Measurements from ENCODE around the gene ZNG1A. TPM values are rescaled to one million over a fixed set of nuclear protein-coding genes. Genes with fewer than 3 reads are reported as not detected.
"Not testable (repeated sequence)": the region's sequence is repeated elsewhere in the genome, so short reads cannot be mapped to it uniquely, and the experiment has no call there.

ZNG1A gene
- total RNA-seq, 4 donors from 2014 or later = 10.3 to 86.4 (median 33.9) TPM

- intact Hi-C loops (cut with DNase I; ENCODE audit: low total_unique reads); H3K4me3 ChIP-seq; in situ Hi-C loops (cut with MboI; ENCODE audit: low pct_ligation_motif_present in 1 of 4, low pct_unique_long_range_greater_than_20kb in 1 of 4, low sequenced_read_pairs in 3 of 4); DNase-seq; H3K9me3 ChIP-seq; H3K27ac ChIP-seq; H3K36me3 ChIP-seq: not testable (repeated sequence)
- Histone ChIP-seq H3K27me3 (peaks cover 64% of the 10 kb centered on the region), H3K4me1 (peaks cover 6 to 30% (median 17%) of the 10 kb centered on the region in 4 donors)
- 13 to 26% methylated on average over 11 to 15 of the region's 41 CpGs for WGBS, 2 donors (ENCODE audit: low coverage in 1 of 2)
Measured at GRCh38 chr9:116239-117077, 62.4 kb downstream of the ZNG1A start.

GRCh38 chr9:115118-115451 is 63.8 kb downstream of the ZNG1A start:
- Histone ChIP-seq H3K4me3 (peak overlapping the region in 1 of 4 donors; percentile 56), H3K27me3 (peaks cover 67% of the 10 kb centered on the region), H3K4me1 (peaks cover 6 to 30% (median 17%) of the 10 kb centered on the region in 4 donors)
- H3K27ac ChIP-seq; DNase-seq; H3K36me3 ChIP-seq; in situ Hi-C loops (cut with MboI; ENCODE audit: low pct_ligation_motif_present in 1 of 4, low pct_unique_long_range_greater_than_20kb in 1 of 4, low sequenced_read_pairs in 3 of 4); intact Hi-C loops (cut with DNase I; ENCODE audit: low total_unique reads); H3K9me3 ChIP-seq: not testable (repeated sequence)
- 10 to 20% methylated on average over 2 to 9 of the region's 11 CpGs for WGBS, 2 donors (ENCODE audit: low coverage in 1 of 2)

- Histone ChIP-seq H3K4me1 (peaks cover 6 to 30% (median 17%) of the 10 kb centered on the region in 4 donors), H3K27me3 (peaks cover 72% of the 10 kb centered on the region), H3K4me3 (peak overlapping the region in 3 of 4 donors; percentile 13 to 56 (median 33))
- intact Hi-C loops (cut with DNase I; ENCODE audit: low total_unique reads); H3K9me3 ChIP-seq; in situ Hi-C loops (cut with MboI; ENCODE audit: low pct_ligation_motif_present in 1 of 4, low pct_unique_long_range_greater_than_20kb in 1 of 4, low sequenced_read_pairs in 3 of 4); H3K36me3 ChIP-seq; H3K27ac ChIP-seq; DNase-seq: not testable (repeated sequence)
- WGBS, 2 donors (ENCODE audit: low coverage in 1 of 2) = 6% methylated on average over 31 of the region's 73 CpGs; no CpG with 5 or more reads in 1 of the 2 donors
Measured at GRCh38 chr9:114267-115117, 64.4 kb downstream of the ZNG1A start.

GRCh38 chr9:113468-114266 is 65.2 kb downstream of the ZNG1A start:
- intact Hi-C loops (cut with DNase I; ENCODE audit: low total_unique reads); H3K9me3 ChIP-seq; DNase-seq; H3K36me3 ChIP-seq; H3K27ac ChIP-seq; in situ Hi-C loops (cut with MboI; ENCODE audit: low pct_ligation_motif_present in 1 of 4, low pct_unique_long_range_greater_than_20kb in 1 of 4, low sequenced_read_pairs in 3 of 4): not testable (repeated sequence)
- peak overlapping the region; percentile 13 to 56 (median 28) for H3K4me3 ChIP-seq
- 0% methylated on average over 12 of the region's 111 CpGs; no CpG with 5 or more reads in 1 of the 2 donors for WGBS, 2 donors (ENCODE audit: low coverage in 1 of 2)
- peaks cover 79% of the 10 kb centered on the region for H3K27me3 ChIP-seq
- H3K4me1 ChIP-seq = peaks cover 6 to 30% (median 17%) of the 10 kb centered on the region in 4 donors

- Histone ChIP-seq H3K27me3 (peaks cover 76% of the 10 kb centered on the region), H3K4me3 (peak overlapping the region in 2 of 4 donors; percentile 33 to 56), H3K4me1 (peaks cover 6 to 30% (median 17%) of the 10 kb centered on the region in 4 donors)
- 21 to 28% methylated on average over 10 to 24 of the region's 55 CpGs for WGBS, 2 donors (ENCODE audit: low coverage in 1 of 2)
- in situ Hi-C loops (cut with MboI; ENCODE audit: low pct_ligation_motif_present in 1 of 4, low pct_unique_long_range_greater_than_20kb in 1 of 4, low sequenced_read_pairs in 3 of 4); H3K27ac ChIP-seq; H3K36me3 ChIP-seq; intact Hi-C loops (cut with DNase I; ENCODE audit: low total_unique reads); H3K9me3 ChIP-seq; DNase-seq: not testable (repeated sequence)
Measured at GRCh38 chr9:112589-113467, 66.0 kb downstream of the ZNG1A start.

- H3K9me3 ChIP-seq; H3K36me3 ChIP-seq; in situ Hi-C loops (cut with MboI; ENCODE audit: low pct_ligation_motif_present in 1 of 4, low pct_unique_long_range_greater_than_20kb in 1 of 4, low sequenced_read_pairs in 3 of 4); DNase-seq; intact Hi-C loops (cut with DNase I; ENCODE audit: low total_unique reads); H3K27ac ChIP-seq; H3K4me3 ChIP-seq: not testable (repeated sequence)
- H3K27me3 ChIP-seq = peaks cover 65% of the 10 kb centered on the region
- H3K4me1 ChIP-seq = peaks cover 6 to 20% (median 13%) of the 10 kb centered on the region in 4 donors
- 19 to 29% methylated on average over 3 to 4 of the region's 4 CpGs for WGBS, 2 donors (ENCODE audit: low coverage in 1 of 2)
Measured at GRCh38 chr9:110672-111071, 68.2 kb downstream of the ZNG1A start.

GRCh38 chr9:109540-109939 is 69.3 kb downstream of the ZNG1A start:
- WGBS, 2 donors (ENCODE audit: low coverage in 1 of 2) = 38% methylated on average over 8 of the region's 8 CpGs; no CpG with 5 or more reads in 1 of the 2 donors

GRCh38 chr9:108742-109495 is 69.9 kb downstream of the ZNG1A start:
- 22% methylated on average over 22 of the region's 22 CpGs; no CpG with 5 or more reads in 1 of the 2 donors for WGBS, 2 donors (ENCODE audit: low coverage in 1 of 2)
- peaks cover 50% of the 10 kb centered on the region for H3K27me3 ChIP-seq
- H3K4me3 ChIP-seq; intact Hi-C loops (cut with DNase I; ENCODE audit: low total_unique reads); H3K36me3 ChIP-seq; DNase-seq; H3K4me1 ChIP-seq; in situ Hi-C loops (cut with MboI; ENCODE audit: low pct_ligation_motif_present in 1 of 4, low pct_unique_long_range_greater_than_20kb in 1 of 4, low sequenced_read_pairs in 3 of 4); H3K27ac ChIP-seq; H3K9me3 ChIP-seq: not testable (repeated sequence)

More at GRCh38 chr9:109540-109939, 69.3 kb downstream of the ZNG1A start:
- in situ Hi-C loops (cut with MboI; ENCODE audit: low pct_ligation_motif_present in 1 of 4, low pct_unique_long_range_greater_than_20kb in 1 of 4, low sequenced_read_pairs in 3 of 4); H3K9me3 ChIP-seq; intact Hi-C loops (cut with DNase I; ENCODE audit: low total_unique reads); DNase-seq; H3K4me3 ChIP-seq; H3K27ac ChIP-seq; H3K36me3 ChIP-seq: not testable (repeated sequence)
- H3K27me3 ChIP-seq = peaks cover 56% of the 10 kb centered on the region
- H3K4me1 ChIP-seq = peaks cover 2 to 14% (median 10%) of the 10 kb centered on the region in 4 donors

GRCh38 chr9:105991-106390 is 72.9 kb downstream of the ZNG1A start:
- DNase-seq; H3K27ac ChIP-seq; in situ Hi-C loops (cut with MboI; ENCODE audit: low pct_ligation_motif_present in 1 of 4, low pct_unique_long_range_greater_than_20kb in 1 of 4, low sequenced_read_pairs in 3 of 4); H3K36me3 ChIP-seq; H3K9me3 ChIP-seq; H3K4me1 ChIP-seq; H3K4me3 ChIP-seq; intact Hi-C loops (cut with DNase I; ENCODE audit: low total_unique reads): not testable (repeated sequence)
- 50 to 89% methylated on average over 1 to 8 of the region's 8 CpGs for WGBS, 2 donors (ENCODE audit: low coverage in 1 of 2)
- H3K27me3 ChIP-seq = peaks cover 28% of the 10 kb centered on the region
